Astrocyte (in vitro differentiated cells and primary cell): ENCODE results near the gene CRACDL. TPM values are rescaled to one million over a fixed set of nuclear protein-coding genes. Genes with fewer than 3 reads are reported as not detected.

Experiments
- DNase-seq: peaks from one replicate; pipeline ENCODE4 v3.0.0-alpha.2; 2010; ENCODE audit warnings: low read depth
- FAIRE-seq: peaks from 2 replicates; lab custom pipeline; 2011; peaks lifted over from hg19 to GRCh38; lab: Jason Lieb, UNC
- H2AFZ ChIP-seq: 2 replicates; pipeline ENCODE4 v1.6.0; 2012; ENCODE audit warnings: low read depth, low read length, inconsistent platforms
- H3K27ac ChIP-seq: 2 replicates; pipeline ENCODE4 v1.5.1; 2011; ENCODE audit warnings: low read depth, low read length, inconsistent platforms
- H3K27me3 ChIP-seq: 2 replicates; pipeline ENCODE4 v1.6.0; 2011; ENCODE audit warnings: low read length, inconsistent platforms; ENCODE audit not compliant: insufficient read depth
- H3K36me3 ChIP-seq: 2 replicates; pipeline ENCODE4 v1.5.1; 2011; ENCODE audit warnings: low read length, inconsistent platforms; ENCODE audit not compliant: insufficient read depth
- H3K4me1 ChIP-seq: 2 replicates; pipeline ENCODE4 v1.5.1; 2011; ENCODE audit warnings: low read length, inconsistent platforms; ENCODE audit not compliant: insufficient read depth
- H3K4me2 ChIP-seq: 2 replicates; pipeline ENCODE4 v1.6.0; 2012; ENCODE audit warnings: low read length, inconsistent platforms
- H3K4me3 ChIP-seq: 2 replicates; pipeline ENCODE4 v1.5.1; 2011; ENCODE audit warnings: low read depth, mild to moderate bottlenecking, low read length, inconsistent platforms; ENCODE audit not compliant: insufficient read depth
- H3K79me2 ChIP-seq: 2 replicates; pipeline ENCODE4 v1.6.0; 2012; ENCODE audit warnings: mild to moderate bottlenecking, low read length, inconsistent platforms; ENCODE audit not compliant: insufficient read depth
- H3K9ac ChIP-seq: 2 replicates; pipeline ENCODE4 v1.6.0; 2012; ENCODE audit warnings: mild to moderate bottlenecking, low read length, inconsistent platforms
- H3K9me3 ChIP-seq: 2 replicates; pipeline ENCODE4 v1.5.1; 2012; ENCODE audit warnings: low read depth, mild to moderate bottlenecking, low read length, inconsistent platforms; ENCODE audit not compliant: insufficient read depth
- H4K20me1 ChIP-seq: 2 replicates; pipeline ENCODE4 v1.6.0; 2012; ENCODE audit warnings: low read length, inconsistent platforms; ENCODE audit not compliant: insufficient read depth
- H3K27ac Mint-ChIP-seq: one replicate; pipeline ENCODE4 v1.8.0; 2021; ENCODE audit warnings: mild to moderate bottlenecking, mixed read lengths; ENCODE audit not compliant: unreplicated experiment
- H3K27me3 Mint-ChIP-seq: one replicate; pipeline ENCODE4 v1.8.0; 2021; ENCODE audit warnings: low read depth, mixed read lengths; ENCODE audit not compliant: unreplicated experiment
- H3K36me3 Mint-ChIP-seq: one replicate; pipeline ENCODE4 v1.8.0; 2021; ENCODE audit warnings: low read depth, mixed read lengths; ENCODE audit not compliant: unreplicated experiment
- H3K4me1 Mint-ChIP-seq: one replicate; pipeline ENCODE4 v1.8.0; 2021; ENCODE audit warnings: low read depth, mixed read lengths; ENCODE audit not compliant: unreplicated experiment
- H3K4me3 Mint-ChIP-seq: one replicate; pipeline ENCODE4 v1.8.0; 2021; ENCODE audit warnings: mild to moderate bottlenecking, moderate library complexity, mixed read lengths; ENCODE audit not compliant: unreplicated experiment
- H3K9me3 Mint-ChIP-seq: one replicate; pipeline ENCODE4 v1.8.0; 2021; ENCODE audit warnings: mild to moderate bottlenecking, mixed read lengths; ENCODE audit not compliant: unreplicated experiment
- CTCF ChIP-seq: IDR thresholded peaks from 2 replicates; pipeline ENCODE4 v1.5.1; 2011; ENCODE audit warnings: low read depth, mild to moderate bottlenecking, inconsistent platforms, low read length, moderate library complexity; ENCODE audit not compliant: insufficient read depth
- EZH2 ChIP-seq: IDR thresholded peaks from 2 replicates; pipeline ENCODE4 v1.6.1; 2012; ENCODE audit warnings: mild to moderate bottlenecking, low read length, inconsistent platforms; ENCODE audit not compliant: insufficient read depth
- total RNA-seq: library from RNA; stranded (reverse); gene quantifications from 2 replicates; pipeline ENCODE4 v1.2.1, GENCODE V29; 2021

Gene CRACDL
- total RNA-seq, 1 donor from 2014 or later: 1.8 TPM

GRCh38 chr2:98816281-98816680, 119.7 kb downstream of the CRACDL start:
- H3K4me2 ChIP-seq: no peak overlapping the region
- no peaks in the 10 kb centered on the region for H4K20me1 ChIP-seq
- no peak overlapping the region for H3K9ac ChIP-seq
- H3K27me3 ChIP-seq: peaks cover 15% of the 10 kb centered on the region
- H3K4me3 ChIP-seq: no peak overlapping the region
- Mint-ChIP-seq H3K36me3 (peaks cover 4% of the 10 kb centered on the region), H3K4me1 (no peaks in the 10 kb centered on the region), H3K4me3 (no peak overlapping the region), H3K27ac (no peak overlapping the region), H3K9me3 (no peaks in the 10 kb centered on the region), H3K27me3 (peaks cover 34% of the 10 kb centered on the region)
- H3K4me1 ChIP-seq: no peaks in the 10 kb centered on the region
- H3K79me2 ChIP-seq: no peaks in the 10 kb centered on the region
- no peak overlapping the region for H2AFZ ChIP-seq
- H3K27ac ChIP-seq: no peak overlapping the region
- H3K9me3 ChIP-seq: no peaks in the 10 kb centered on the region
- DNase-seq: no peak
- no peak for FAIRE-seq
- no peaks in the 10 kb centered on the region for H3K36me3 ChIP-seq
- no peak for TF ChIP-seq CTCF

- no peaks in the 10 kb centered on the region for H3K4me1 Mint-ChIP-seq
These were observed 120.2 kb downstream of the CRACDL start for GRCh38 chr2:98815795-98816194.

GRCh38 chr2:98811766-98812165, 124.3 kb downstream of the CRACDL start:
- Mint-ChIP-seq H3K4me3 (no peak overlapping the region), H3K36me3 (peaks cover 4% of the 10 kb centered on the region), H3K4me1 (no peaks in the 10 kb centered on the region), H3K27ac (no peak overlapping the region), H3K27me3 (peaks cover 31% of the 10 kb centered on the region), H3K9me3 (peaks cover 9% of the 10 kb centered on the region)
- H3K4me1 ChIP-seq: no peaks in the 10 kb centered on the region
- no peaks in the 10 kb centered on the region for H3K79me2 ChIP-seq
- H3K27ac ChIP-seq: no peak overlapping the region
- no peak for TF ChIP-seq CTCF
- no peak for TF ChIP-seq EZH2
- peaks cover 15% of the 10 kb centered on the region for H3K27me3 ChIP-seq
- no peak overlapping the region for H3K9ac ChIP-seq
- H3K36me3 ChIP-seq: no peaks in the 10 kb centered on the region
- no peak overlapping the region for H2AFZ ChIP-seq
- H4K20me1 ChIP-seq: no peaks in the 10 kb centered on the region
- DNase-seq (no peak), FAIRE-seq (no peak)
- no peak overlapping the region for H3K4me3 ChIP-seq
- no peak overlapping the region for H3K4me2 ChIP-seq
- H3K9me3 ChIP-seq: no peaks in the 10 kb centered on the region

More at GRCh38 chr2:98815795-98816194, 120.2 kb downstream of the CRACDL start:
- Mint-ChIP-seq H3K36me3 (peaks cover 4% of the 10 kb centered on the region), H3K9me3 (no peaks in the 10 kb centered on the region), H3K4me3 (no peak overlapping the region), H3K27ac (no peak overlapping the region), H3K27me3 (peaks cover 33% of the 10 kb centered on the region)
- Histone ChIP-seq H3K9ac (no peak overlapping the region), H3K4me2 (no peak overlapping the region), H3K9me3 (no peaks in the 10 kb centered on the region), H3K27ac (no peak overlapping the region), H3K27me3 (peaks cover 15% of the 10 kb centered on the region), H3K36me3 (no peaks in the 10 kb centered on the region), H3K79me2 (no peaks in the 10 kb centered on the region), H4K20me1 (no peaks in the 10 kb centered on the region), H2AFZ (no peak overlapping the region), H3K4me1 (no peaks in the 10 kb centered on the region), H3K4me3 (no peak overlapping the region)
- DNase-seq (no peak), FAIRE-seq (no peak)
- TF ChIP-seq EZH2 (no peak), CTCF (no peak)
